Glutamatergic neuron (in vitro differentiated cells): ENCODE data around the gene RNASEH2C. TPM values are rescaled to one million over a fixed set of nuclear protein-coding genes. Genes with fewer than 3 reads are reported as not detected.

Source experiments
- DNase-seq: peaks from one replicate; pipeline ENCODE4 v3.0.0; 2022
- H3K27ac Mint-ChIP-seq: one replicate; pipeline ENCODE4 v1.8.0; 2020; ENCODE audit warnings: mild to moderate bottlenecking, mixed read lengths, inconsistent platforms; ENCODE audit not compliant: unreplicated experiment
- H3K27me3 Mint-ChIP-seq: one replicate; pipeline ENCODE4 v1.8.0; 2020; ENCODE audit warnings: mild to moderate bottlenecking, moderate library complexity, mixed read lengths, inconsistent platforms; ENCODE audit not compliant: unreplicated experiment
- H3K36me3 Mint-ChIP-seq: one replicate; pipeline ENCODE4 v1.8.0; 2020; ENCODE audit warnings: mild to moderate bottlenecking, mixed read lengths, inconsistent platforms; ENCODE audit not compliant: unreplicated experiment
- H3K4me1 Mint-ChIP-seq: one replicate; pipeline ENCODE4 v1.8.0; 2020; ENCODE audit warnings: mild to moderate bottlenecking, low read depth, mixed read lengths, inconsistent platforms; ENCODE audit not compliant: unreplicated experiment
- H3K4me3 Mint-ChIP-seq: one replicate; pipeline ENCODE4 v1.8.0; 2020; ENCODE audit warnings: mild to moderate bottlenecking, mixed read lengths, inconsistent platforms; ENCODE audit not compliant: unreplicated experiment
- H3K9me3 Mint-ChIP-seq: one replicate; pipeline ENCODE4 v1.8.0; 2020; ENCODE audit warnings: mild to moderate bottlenecking, moderate library complexity, mixed read lengths, inconsistent platforms; ENCODE audit not compliant: unreplicated experiment
- CTCF ChIP-seq: fragments of 200-600 bp; sonication (generic); IDR thresholded peaks from one replicate; pipeline ENCODE4 v1.5.0; 2021; ENCODE audit not compliant: partially characterized antibody, unreplicated experiment
- total RNA-seq: library from RNA; stranded (reverse); fragmentation: NEBNext Ultra II Directional; extraction: Animal tissue kit (Norgen Biotek cat#: 25700); gene quantifications from one replicate; pipeline ENCODE4 v1.2.1, GENCODE V29; 2021; ENCODE audit not compliant: unreplicated experiment

The RNASEH2C gene
- total RNA-seq, 1 donor from 2014 or later: 42.9 TPM

- H3K4me1 Mint-ChIP-seq: peaks cover 4% of the 10 kb centered on the region
- no peaks in the 10 kb centered on the region for H3K36me3 Mint-ChIP-seq
- peaks cover 2% of the 10 kb centered on the region for H3K27me3 Mint-ChIP-seq
- H3K4me3 Mint-ChIP-seq: no peak overlapping the region
- TF ChIP-seq CTCF: no peak
- no peak for DNase-seq
- H3K9me3 Mint-ChIP-seq: peaks cover 8% of the 10 kb centered on the region
- no peak overlapping the region for H3K27ac Mint-ChIP-seq
Observed at GRCh38 chr11:65717906-65718305, 2.7 kb downstream of the RNASEH2C start.

- no peak for DNase-seq
- Mint-ChIP-seq H3K4me3 (no peak overlapping the region), H3K27me3 (peaks cover 4% of the 10 kb centered on the region), H3K4me1 (peaks cover 4% of the 10 kb centered on the region), H3K9me3 (peaks cover 10% of the 10 kb centered on the region), H3K27ac (peak overlapping the region; percentile 82), H3K36me3 (no peaks in the 10 kb centered on the region)
- no peak for TF ChIP-seq CTCF
Observed at GRCh38 chr11:65716774-65717405, 3.7 kb downstream of the RNASEH2C start.

- H3K4me1 Mint-ChIP-seq: peaks cover 4% of the 10 kb centered on the region
- H3K9me3 Mint-ChIP-seq: peaks cover 13% of the 10 kb centered on the region
- H3K4me3 Mint-ChIP-seq: no peak overlapping the region
- H3K27ac Mint-ChIP-seq: no peak overlapping the region
- H3K27me3 Mint-ChIP-seq: peaks cover 7% of the 10 kb centered on the region
- DNase-seq: no peak
- H3K36me3 Mint-ChIP-seq: no peaks in the 10 kb centered on the region
- no peak for TF ChIP-seq CTCF
Observed at GRCh38 chr11:65716302-65716701, 4.3 kb downstream of the RNASEH2C start.

- no peaks in the 10 kb centered on the region for H3K36me3 Mint-ChIP-seq
- peaks cover 14% of the 10 kb centered on the region for H3K9me3 Mint-ChIP-seq
- H3K4me1 Mint-ChIP-seq: peaks cover 5% of the 10 kb centered on the region
- no peak overlapping the region for H3K27ac Mint-ChIP-seq
- peaks cover 5% of the 10 kb centered on the region for H3K27me3 Mint-ChIP-seq
- H3K4me3 Mint-ChIP-seq: peak overlapping the region; percentile 36
- TF ChIP-seq CTCF: no peak
- no peak for DNase-seq
Observed at GRCh38 chr11:65714433-65714832, 6.2 kb downstream of the RNASEH2C start.

GRCh38 chr11:65713212-65713969 lies 7.2 kb downstream of the RNASEH2C start:
- no peak for DNase-seq
- Mint-ChIP-seq H3K4me1 (peaks cover 2% of the 10 kb centered on the region), H3K9me3 (peaks cover 13% of the 10 kb centered on the region), H3K36me3 (no peaks in the 10 kb centered on the region), H3K27me3 (peaks cover 5% of the 10 kb centered on the region), H3K27ac (no peak overlapping the region), H3K4me3 (peak overlapping the region; percentile 92)
- no peak for TF ChIP-seq CTCF
